Prostate gland (tissue), 2 donors: ENCODE data around the gene RDX.

Source experiments
- POLR2A ChIP-seq: fragments of 450-650 bp; IDR thresholded peaks from one replicate; pipeline ENCODE4 v1.6.1; 2016; ENCODE audit warnings: antibody characterized with exemption, mild to moderate bottlenecking
- POLR2AphosphoS5 ChIP-seq: sonication (generic); formaldehyde crosslinking; IDR thresholded peaks from one replicate; pipeline ENCODE4 v1.6.1; 2017; ENCODE audit warnings: antibody characterized with exemption
- TF ChIP-seq, protein P1 (sequence below), 4 experiments: fragments of 200-600 bp in 2 of 4; fragments of 450-650 bp in 2 of 4; sonication (generic) in 2 of 4; IDR thresholded peaks; 1 replicate in 3 of 4; 2 replicates in 1 of 4; pipeline ENCODE4 v1.5.1; 2016 to 2019; ENCODE audit warnings: antibody characterized with exemption in 4 of 4, mild to moderate bottlenecking in 2 of 4, moderate library complexity in 2 of 4

DNA sequence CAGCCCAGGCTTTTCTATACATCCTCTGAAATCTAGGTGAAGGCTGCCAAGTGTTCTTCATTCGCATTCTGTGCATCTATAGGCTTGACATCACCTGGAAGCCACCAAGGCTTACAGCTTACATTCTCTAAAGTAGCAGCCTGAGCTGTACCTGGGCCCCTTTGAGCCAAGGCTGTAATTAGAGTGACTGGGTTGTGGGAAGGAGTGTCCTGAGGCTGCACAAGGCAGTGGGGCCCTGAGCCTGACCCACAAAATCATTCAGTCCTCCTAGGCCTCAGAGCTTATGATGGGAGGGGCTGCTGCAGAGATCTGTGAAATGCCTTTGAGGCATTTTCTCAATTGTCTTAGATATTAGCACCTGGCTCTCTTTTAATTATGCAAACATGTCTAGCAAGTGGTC is 33.0 kb upstream of the RDX start:
- TF ChIP-seq, protein P1, sequence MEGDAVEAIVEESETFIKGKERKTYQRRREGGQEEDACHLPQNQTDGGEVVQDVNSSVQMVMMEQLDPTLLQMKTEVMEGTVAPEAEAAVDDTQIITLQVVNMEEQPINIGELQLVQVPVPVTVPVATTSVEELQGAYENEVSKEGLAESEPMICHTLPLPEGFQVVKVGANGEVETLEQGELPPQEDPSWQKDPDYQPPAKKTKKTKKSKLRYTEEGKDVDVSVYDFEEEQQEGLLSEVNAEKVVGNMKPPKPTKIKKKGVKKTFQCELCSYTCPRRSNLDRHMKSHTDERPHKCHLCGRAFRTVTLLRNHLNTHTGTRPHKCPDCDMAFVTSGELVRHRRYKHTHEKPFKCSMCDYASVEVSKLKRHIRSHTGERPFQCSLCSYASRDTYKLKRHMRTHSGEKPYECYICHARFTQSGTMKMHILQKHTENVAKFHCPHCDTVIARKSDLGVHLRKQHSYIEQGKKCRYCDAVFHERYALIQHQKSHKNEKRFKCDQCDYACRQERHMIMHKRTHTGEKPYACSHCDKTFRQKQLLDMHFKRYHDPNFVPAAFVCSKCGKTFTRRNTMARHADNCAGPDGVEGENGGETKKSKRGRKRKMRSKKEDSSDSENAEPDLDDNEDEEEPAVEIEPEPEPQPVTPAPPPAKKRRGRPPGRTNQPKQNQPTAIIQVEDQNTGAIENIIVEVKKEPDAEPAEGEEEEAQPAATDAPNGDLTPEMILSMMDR (IDR thresholded peaks at IDR 0.05) = no peak
- TF ChIP-seq POLR2A (no peak), POLR2AphosphoS5 (no peak)
